ENCODE measurements around the gene TXNDC8. TPM values are rescaled to one million over a fixed set of nuclear protein-coding genes. Genes with fewer than 3 reads are reported as not detected.

The TXNDC8 gene
- not detected in 2 replicates for total RNA-seq

GRCh38 chr9:110337727-110338126 is at the start of gene TXNDC8:
TSS of gene TXNDC8 (minus strand) at chr9:110337863.

GRCh38 chr9:110256380-110257096 is 81.1 kb downstream of the TXNDC8 start, which contains the start of gene TXN:
TSS of gene TXN (minus strand) at chr9:110256507. CDS start at chr9:110256435, 72 bp downstream.

Other genes starting within 250 kb of the TXNDC8 start
- not detected in 2 replicates for gene C9orf152, start 129.7 kb downstream of the TXNDC8 start, total RNA-seq
- 161 and 191 TPM in 2 replicates for gene TXN, start 81.4 kb downstream of the TXNDC8 start, total RNA-seq
- gene SVEP1, start 241.9 kb upstream of the TXNDC8 start, total RNA-seq: 13.0 and 71.7 TPM in 2 replicates

Measured in smooth muscle cell of the pulmonary artery (primary cell).